CD4-positive, alpha-beta T cell treated with Interleukin-6 at 100 ng/mL for 8 hours (primary cell): ENCODE measurements around the gene ERMN.

ENCODE experiments used
- DNase-seq: peaks from one replicate; pipeline ENCODE4 v3.0.0-alpha.2; 2020; ENCODE audit warnings: mixed read lengths, low spot score

ERMN gene

DNA sequence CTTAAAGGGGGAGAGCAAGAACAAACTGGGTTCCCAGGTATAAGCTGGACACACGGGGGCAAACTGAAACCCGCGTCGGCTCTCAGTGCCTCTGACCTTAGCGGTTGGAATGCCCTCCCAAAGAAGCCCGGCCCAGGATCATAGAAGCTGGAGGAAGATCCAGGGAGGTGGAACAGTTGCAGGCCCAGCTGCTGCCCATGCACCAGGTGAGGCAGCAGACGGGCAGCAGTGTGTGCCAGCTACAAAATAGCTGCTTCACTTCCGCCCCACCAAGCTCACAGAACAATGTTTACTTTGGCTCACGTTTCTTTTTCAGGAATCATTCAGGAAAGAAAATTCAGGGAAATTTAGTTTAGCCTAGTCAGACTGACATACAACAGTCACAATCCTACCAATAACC is 3.9 kb upstream of the ERMN start:
- DNase-seq: no peak

DNA sequence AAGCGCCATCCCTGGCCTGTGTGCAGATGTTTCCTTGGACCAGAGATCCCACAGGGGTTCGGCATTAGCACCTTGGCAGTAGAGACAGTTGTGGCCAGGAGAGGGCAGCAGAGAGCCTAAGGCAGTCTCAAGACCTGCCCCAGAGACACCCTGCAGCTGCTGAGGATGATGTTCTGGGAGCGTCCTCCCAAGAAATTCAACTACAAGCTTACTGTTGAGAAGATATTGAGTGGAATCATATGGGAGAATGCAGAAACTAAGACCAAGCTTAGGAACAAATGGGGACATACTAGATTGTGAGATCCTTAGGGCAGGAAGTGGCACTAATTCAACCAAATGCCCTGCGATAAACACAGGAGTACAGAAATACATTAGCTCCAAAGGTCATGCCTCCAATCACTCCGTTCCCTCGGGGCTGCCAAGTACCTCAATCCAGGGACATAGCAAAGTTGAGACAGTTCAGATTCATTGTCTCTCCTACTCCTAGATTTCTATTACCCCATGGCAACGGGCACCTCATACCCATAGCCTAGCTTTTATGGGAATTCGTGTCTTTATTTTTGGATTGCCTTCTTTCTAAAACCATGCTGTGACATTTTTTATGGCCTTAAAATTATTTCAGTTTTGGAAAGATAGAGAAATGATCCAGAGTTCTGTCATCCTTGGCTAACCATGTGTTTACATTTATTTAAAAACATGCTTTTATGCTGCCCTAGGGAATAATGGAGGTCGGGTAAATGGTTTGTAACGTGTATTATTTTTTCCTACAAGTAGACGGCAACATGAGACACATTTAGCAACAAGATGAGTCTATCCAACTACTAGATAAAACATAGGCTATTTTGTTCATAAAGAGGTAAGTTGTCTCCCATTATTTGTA is 2.2 kb upstream of the ERMN start:
- DNase-seq: peak; percentile 86

GRCh38 chr2:157327200-157327599 is 1.6 kb upstream of the ERMN start:
- no peak for DNase-seq

DNA sequence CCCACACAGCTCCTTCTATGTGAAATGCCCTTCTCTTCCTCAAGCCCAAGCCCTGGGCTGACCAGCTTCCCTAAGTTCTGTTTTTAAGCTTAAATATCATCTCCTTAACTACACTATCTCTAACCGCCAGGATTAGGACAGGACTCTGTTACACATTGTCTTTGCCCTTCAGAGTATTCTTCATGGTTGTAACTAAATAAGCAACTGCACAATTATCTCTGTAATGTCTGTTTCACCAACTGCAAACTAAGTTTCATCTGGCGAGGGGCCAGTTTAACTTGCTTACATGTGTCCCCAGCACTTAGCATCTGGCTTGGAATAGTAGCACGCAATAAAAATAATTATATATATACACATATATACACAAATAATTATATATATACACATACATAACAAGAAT is 1.1 kb upstream of the ERMN start:
- DNase-seq: no peak

DNA sequence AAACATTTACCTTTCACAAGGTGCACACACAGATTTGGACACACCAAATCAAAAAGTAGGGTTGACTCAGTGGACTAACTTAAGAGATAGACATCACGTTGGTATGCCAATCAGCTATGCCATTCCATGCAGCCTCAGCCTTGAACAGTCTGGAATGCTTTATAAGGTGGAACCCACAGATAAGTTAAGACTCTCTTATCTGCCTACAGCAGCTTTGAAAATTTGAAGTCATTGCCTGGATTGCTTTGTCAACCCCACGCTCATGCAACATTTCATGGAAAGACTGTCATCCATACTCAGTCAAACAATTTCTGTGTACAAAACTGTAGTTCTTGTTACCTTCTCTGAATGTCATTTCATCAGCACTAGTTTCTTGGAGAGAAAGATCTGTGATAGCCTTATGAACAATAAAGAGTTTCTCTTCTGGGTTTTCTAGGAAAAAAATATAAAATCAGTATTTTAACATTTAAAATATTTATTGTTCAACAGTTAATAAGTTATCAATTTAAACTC is 1.2 kb downstream of the ERMN start:
- no peak for DNase-seq

GRCh38 chr2:157322432-157322831 is 3.2 kb downstream of the ERMN start:
- no peak for DNase-seq

GRCh38 chr2:157321466-157321865 is 4.2 kb downstream of the ERMN start:
- no peak for DNase-seq

- no peak for DNase-seq
Observed at GRCh38 chr2:157320409-157320808, 5.2 kb downstream of the ERMN start.

- no peak for DNase-seq
Observed at GRCh38 chr2:157319795-157320194, 5.8 kb downstream of the ERMN start.

DNA sequence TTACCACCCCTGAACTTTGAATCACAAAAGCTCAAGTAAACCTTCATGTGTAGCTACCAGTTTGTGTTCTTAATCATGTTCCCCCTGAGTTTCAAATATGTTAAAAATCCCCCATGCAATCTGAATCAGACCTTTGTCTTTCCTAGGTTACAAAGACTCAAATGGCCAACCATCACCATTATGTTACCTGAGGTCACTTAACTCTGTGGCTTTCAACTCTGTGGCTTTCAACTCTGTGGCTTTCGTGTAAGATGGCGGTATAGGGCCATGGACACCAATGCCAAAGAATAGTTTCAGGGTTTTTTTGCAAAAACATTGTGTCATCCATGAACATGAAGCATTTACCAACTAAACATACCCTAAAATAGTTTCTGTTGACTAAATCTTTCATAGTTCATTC is 6.7 kb downstream of the ERMN start:
- no peak for DNase-seq

DNA sequence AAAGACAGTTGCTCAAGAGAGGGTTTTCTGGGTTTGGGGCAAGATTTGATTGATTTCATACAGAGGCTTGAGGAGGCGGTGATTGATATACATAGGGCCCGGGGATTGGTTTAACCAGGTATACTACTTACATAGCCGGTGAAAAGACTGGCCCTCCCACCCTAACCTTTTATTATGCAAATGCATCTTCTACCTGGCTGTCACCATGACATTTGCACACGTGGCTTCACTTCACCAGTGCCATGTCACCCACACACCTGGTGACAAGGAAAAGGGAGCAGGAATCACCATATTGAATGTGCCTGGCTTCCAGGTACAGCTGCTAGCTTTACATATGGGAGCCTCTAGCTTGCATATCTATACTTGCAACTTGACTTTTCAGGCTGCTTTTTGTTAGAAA is 9.7 kb downstream of the ERMN start:
- DNase-seq: no peak

- DNase-seq: no peak
Observed at GRCh38 chr2:157312866-157313486, 12.6 kb downstream of the ERMN start.

- no peak for DNase-seq
Observed at GRCh38 chr2:157311706-157312105, 13.9 kb downstream of the ERMN start.

DNA sequence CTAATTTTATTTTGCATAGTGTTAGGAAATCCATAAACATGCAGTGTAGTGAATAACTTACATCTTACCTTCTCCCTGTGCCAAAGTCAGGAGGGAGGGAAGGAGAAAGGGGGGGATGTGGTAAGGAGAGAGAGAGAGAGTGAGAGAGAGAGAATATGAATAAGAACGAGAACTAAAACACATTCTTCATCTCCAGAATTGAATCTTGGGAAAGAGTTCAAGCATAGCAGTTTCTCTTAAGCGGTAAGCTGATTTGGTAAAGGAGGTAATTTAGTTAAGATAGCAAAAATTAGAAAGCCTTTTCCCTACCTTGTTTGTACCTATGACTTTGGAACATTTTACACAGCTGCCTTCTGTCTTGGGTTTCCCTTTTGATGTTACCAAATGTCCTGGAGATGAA is 15.7 kb downstream of the ERMN start:
- no peak for DNase-seq

- no peak for DNase-seq
Observed at GRCh38 chr2:157307021-157307420, 18.6 kb downstream of the ERMN start.

DNA sequence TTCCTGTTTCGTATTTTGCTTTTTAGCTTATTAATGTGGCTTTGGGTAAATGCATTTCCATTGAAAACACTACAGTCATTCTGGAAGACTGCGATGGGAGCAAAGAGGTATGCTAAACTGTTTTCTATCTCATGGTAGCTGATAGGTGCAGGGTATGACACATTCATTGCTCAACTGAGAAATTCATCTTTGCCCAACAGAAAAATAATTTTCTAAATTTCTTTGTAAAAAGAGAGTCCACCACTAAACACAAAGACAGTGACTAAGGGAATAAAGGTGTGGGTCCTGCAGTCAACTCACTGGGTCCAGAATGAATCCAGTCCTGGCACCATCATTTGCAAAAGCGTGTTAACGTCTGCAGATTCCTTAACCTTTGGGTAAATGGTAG is 19.9 kb downstream of the ERMN start:
- no peak for DNase-seq

DNA sequence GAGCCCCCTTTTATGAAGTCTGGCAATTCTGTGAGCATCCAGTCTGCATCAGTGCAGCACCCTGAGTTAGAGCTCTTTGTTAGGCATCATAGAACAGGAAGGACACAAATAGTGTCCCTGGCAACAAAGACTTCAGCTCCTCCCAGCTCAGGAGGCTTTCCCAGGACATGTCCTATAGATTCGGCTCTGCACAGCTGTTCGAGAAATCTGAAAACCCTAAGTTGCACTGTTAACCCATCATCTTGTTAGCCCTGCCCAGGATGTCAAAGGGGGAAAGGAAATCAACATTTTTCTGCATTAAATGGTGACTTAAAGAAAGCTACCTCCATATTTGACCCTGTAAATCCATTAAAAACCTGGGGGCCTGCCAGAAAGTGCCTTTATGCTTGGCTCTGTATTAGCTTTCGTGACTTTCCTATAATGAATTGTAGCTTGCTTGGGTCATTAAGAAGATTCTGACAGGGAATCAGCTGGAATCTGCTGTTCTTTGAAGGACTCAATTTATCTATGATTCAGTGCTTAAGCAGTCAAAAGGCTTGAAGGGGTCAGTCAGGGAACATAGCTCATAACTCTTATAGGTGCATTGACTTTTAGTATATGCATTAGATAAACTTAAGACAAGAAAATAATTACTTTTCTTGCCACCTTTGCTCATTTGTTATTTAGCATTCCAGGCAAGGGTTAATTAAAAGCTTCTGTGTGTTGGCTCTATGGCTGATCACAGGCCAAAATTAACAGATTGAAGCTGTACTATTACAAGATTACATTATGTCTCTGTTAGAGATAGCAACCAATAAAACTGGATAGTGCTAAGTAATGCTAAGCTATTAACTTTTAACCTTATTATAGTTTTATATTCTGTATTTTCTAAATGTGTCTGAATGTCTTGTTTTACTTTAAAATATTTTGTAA is 20.6 kb downstream of the ERMN start:
- DNase-seq: no peak

- no peak for DNase-seq
Observed at GRCh38 chr2:157303612-157304011, 22.0 kb downstream of the ERMN start.

GRCh38 chr2:157302492-157303099 is 23.0 kb downstream of the ERMN start:
- DNase-seq: peak; percentile 57

- no peak for DNase-seq
Observed at GRCh38 chr2:157301307-157301706, 24.3 kb downstream of the ERMN start.

DNA sequence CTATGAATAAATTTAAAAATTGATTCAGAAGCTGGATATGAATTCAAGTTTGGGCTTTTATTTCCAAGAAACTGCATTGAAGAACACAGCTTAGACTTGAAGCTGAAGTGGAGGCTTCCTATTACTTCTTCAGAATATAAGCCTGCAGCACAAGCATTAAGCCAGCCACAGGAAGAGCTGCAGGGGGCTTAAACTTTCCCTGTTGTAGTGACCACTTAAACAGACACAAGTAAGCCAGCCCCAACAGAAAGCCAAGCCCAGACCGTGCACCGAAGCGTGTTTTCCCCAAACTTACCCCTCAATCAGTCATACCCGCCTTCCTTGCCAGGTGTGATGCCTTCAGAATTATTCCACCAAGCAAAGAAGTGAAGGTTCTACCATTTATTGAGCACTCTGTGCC is 28.7 kb downstream of the ERMN start:
- DNase-seq: no peak

GRCh38 chr2:157296490-157296889 is 29.1 kb downstream of the ERMN start:
- DNase-seq: no peak
